Measurements from ENCODE around the gene AQR. TPM values are rescaled to one million over a fixed set of nuclear protein-coding genes. Genes with fewer than 3 reads are reported as not detected.

The AQR gene
- total RNA-seq, 1 donor from 2014 or later = 36.8 TPM

- Mint-ChIP-seq H3K4me1 (no peaks in the 10 kb centered on the region), H3K27ac (ENCODE audit: unreplicated experiment) (no peak overlapping the region), H3K4me3 (no peak overlapping the region), H3K36me3 (ENCODE audit: low read depth) (peaks cover 20% of the 10 kb centered on the region), H3K27me3 (ENCODE audit: low read depth) (no peaks in the 10 kb centered on the region), H3K9me3 (no peaks in the 10 kb centered on the region)
- no peak for DNase-seq (ENCODE audit: low read depth, low spot score)
- no peak for TF ChIP-seq CTCF (conservative IDR thresholded peaks at IDR 0.05)
These were observed 55.2 kb downstream of the AQR start for GRCh38 chr15:34914317-34914716.

GRCh38 chr15:34905047-34905446, 64.5 kb downstream of the AQR start:
- TF ChIP-seq CTCF (conservative IDR thresholded peaks at IDR 0.05) = no peak
- Mint-ChIP-seq H3K27me3 (ENCODE audit: low read depth) (no peaks in the 10 kb centered on the region), H3K36me3 (ENCODE audit: low read depth) (peaks cover 14% of the 10 kb centered on the region), H3K9me3 (no peaks in the 10 kb centered on the region), H3K4me3 (no peak overlapping the region), H3K4me1 (no peaks in the 10 kb centered on the region), H3K27ac (ENCODE audit: unreplicated experiment) (no peak overlapping the region)
- DNase-seq (ENCODE audit: low read depth, low spot score) = no peak

GRCh38 chr15:34904527-34904926, 65.0 kb downstream of the AQR start:
- Mint-ChIP-seq H3K36me3 (ENCODE audit: low read depth) (peaks cover 14% of the 10 kb centered on the region), H3K27ac (ENCODE audit: unreplicated experiment) (no peak overlapping the region), H3K27me3 (ENCODE audit: low read depth) (no peaks in the 10 kb centered on the region), H3K4me3 (no peak overlapping the region), H3K9me3 (no peaks in the 10 kb centered on the region), H3K4me1 (no peaks in the 10 kb centered on the region)
- no peak for DNase-seq (ENCODE audit: low read depth, low spot score)
- TF ChIP-seq CTCF (conservative IDR thresholded peaks at IDR 0.05) = no peak

GRCh38 chr15:34900748-34901147, 68.8 kb downstream of the AQR start:
- Mint-ChIP-seq H3K4me3 (no peak overlapping the region), H3K9me3 (no peaks in the 10 kb centered on the region), H3K27ac (ENCODE audit: unreplicated experiment) (no peak overlapping the region), H3K27me3 (ENCODE audit: low read depth) (no peaks in the 10 kb centered on the region), H3K4me1 (no peaks in the 10 kb centered on the region), H3K36me3 (ENCODE audit: low read depth) (peaks cover 14% of the 10 kb centered on the region)
- DNase-seq (ENCODE audit: low read depth, low spot score) = no peak
- TF ChIP-seq CTCF (conservative IDR thresholded peaks at IDR 0.05) = no peak

- Mint-ChIP-seq H3K36me3 (ENCODE audit: low read depth) (peaks cover 41% of the 10 kb centered on the region), H3K9me3 (peaks cover 9% of the 10 kb centered on the region)
These were observed 73.4 kb downstream of the AQR start for GRCh38 chr15:34896183-34896582.

More at GRCh38 chr15:34896183-34896582, 73.4 kb downstream of the AQR start:
- no peak overlapping the region for H3K27ac Mint-ChIP-seq (ENCODE audit: unreplicated experiment)
- H3K4me3 Mint-ChIP-seq = no peak overlapping the region
- TF ChIP-seq CTCF (conservative IDR thresholded peaks at IDR 0.05) = no peak
- no peaks in the 10 kb centered on the region for H3K4me1 Mint-ChIP-seq
- H3K27me3 Mint-ChIP-seq (ENCODE audit: low read depth) = no peaks in the 10 kb centered on the region
- DNase-seq (ENCODE audit: low read depth, low spot score) = no peak
